Measurements from ENCODE around the gene CUL5.
"Not testable (repeated sequence)": the region's sequence is repeated elsewhere in the genome, so short reads cannot be mapped to it uniquely, and the experiment has no call there.

The CUL5 gene

DNA sequence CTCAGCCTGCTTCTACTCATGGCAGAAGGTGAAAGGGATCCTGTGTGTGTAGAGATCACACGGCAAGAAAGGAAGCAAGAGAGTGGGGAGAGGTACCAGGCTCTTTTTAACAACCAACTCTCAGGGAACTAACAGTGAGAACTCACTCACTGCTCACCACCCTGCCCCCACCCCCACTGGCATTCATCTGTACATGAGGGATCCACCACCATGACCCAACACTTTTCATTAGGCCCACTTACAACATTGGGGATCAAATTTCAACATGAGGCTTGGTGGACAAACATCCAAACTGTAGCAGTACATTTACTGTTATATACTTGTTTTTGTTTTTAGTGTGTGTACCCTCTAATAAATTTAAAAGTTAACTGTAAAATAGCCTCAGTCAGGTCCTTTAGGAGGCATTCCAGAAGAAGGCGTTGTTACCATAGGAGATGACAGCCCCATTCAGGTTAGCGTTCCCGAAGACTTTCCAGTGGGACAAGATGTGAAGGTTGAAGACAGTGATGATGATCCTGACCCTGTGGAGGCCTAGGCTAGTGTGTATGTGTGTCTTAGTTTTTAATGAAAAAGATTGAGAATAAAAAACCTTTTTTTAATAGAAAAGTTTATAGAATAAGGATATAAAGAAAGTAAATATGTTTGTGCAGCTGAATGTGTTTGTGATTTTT is 11.3 kb downstream of the CUL5 start:
- H3K27ac ChIP-seq (ENCODE audit: low read depth in 2 of 2, low read length in 2 of 2), result no peak overlapping the region
- no peak overlapping the region for H3K4me3 ChIP-seq (ENCODE audit: low read length in 2 of 2)
- H3K36me3 ChIP-seq (ENCODE audit: control insufficient read depth in 2 of 2, insufficient read depth in 2 of 2, low read length in 2 of 2), result no peaks in the 10 kb centered on the region
- no peaks in the 10 kb centered on the region for H3K4me1 ChIP-seq (ENCODE audit: control insufficient read depth in 2 of 2, insufficient read depth in 2 of 2, low read length in 2 of 2)
- no peak overlapping the region for H3K9ac ChIP-seq (ENCODE audit: low read depth in 1 of 2, low read length in 2 of 2)
- no peaks in the 10 kb centered on the region for H3K27me3 ChIP-seq (ENCODE audit: control insufficient read depth in 2 of 2, insufficient read depth in 2 of 2, low read length in 2 of 2)
- no peaks in the 10 kb centered on the region for H3K9me3 ChIP-seq (ENCODE audit: control insufficient read depth in 2 of 2, low read length in 2 of 2)

DNA sequence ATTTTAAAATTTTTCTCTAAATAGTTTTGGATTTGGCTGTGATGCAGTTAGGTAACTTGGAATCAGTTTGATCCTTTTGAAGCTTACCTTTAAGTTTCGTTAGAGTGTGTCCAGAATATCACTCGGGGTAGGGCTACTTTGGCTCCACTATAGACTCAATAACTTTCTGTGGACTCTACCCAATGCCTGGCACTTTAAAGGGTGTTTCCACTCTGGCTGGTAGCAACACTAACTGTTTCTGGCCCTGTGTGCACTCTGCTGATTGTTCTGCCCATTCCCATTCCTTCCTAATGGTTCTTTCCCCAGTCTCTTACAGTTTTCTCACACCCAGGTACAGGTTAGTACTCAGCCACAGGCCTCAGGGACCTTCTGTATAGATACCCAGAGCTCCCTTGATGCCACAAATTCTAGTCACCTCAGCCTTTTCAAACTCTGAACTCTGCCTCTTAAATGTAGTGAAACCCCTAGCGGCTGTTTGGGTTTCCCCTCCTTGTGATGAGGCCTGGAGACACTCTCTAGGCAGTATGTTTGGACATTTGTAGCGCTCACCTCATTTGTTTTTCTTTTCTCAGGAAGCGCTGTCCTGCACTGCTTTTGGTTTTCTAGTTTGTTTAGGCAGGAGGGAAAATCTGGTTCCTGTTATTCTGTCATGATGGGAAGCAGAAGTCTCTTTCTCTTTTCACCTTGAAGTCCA is 16.8 kb downstream of the CUL5 start:
- no peaks in the 10 kb centered on the region for H3K27me3 ChIP-seq (ENCODE audit: control insufficient read depth in 2 of 2, insufficient read depth in 2 of 2, low read length in 2 of 2)
- no peaks in the 10 kb centered on the region for H3K9me3 ChIP-seq (ENCODE audit: control insufficient read depth in 2 of 2, low read length in 2 of 2)
- H3K36me3 ChIP-seq (ENCODE audit: control insufficient read depth in 2 of 2, insufficient read depth in 2 of 2, low read length in 2 of 2), result no peaks in the 10 kb centered on the region
- no peak overlapping the region for H3K27ac ChIP-seq (ENCODE audit: low read depth in 2 of 2, low read length in 2 of 2)
- peaks cover 0 to 3% of the 10 kb centered on the region in 2 donors for H3K4me1 ChIP-seq (ENCODE audit: control insufficient read depth in 2 of 2, insufficient read depth in 2 of 2, low read length in 2 of 2)
- H3K9ac ChIP-seq (ENCODE audit: low read depth in 1 of 2, low read length in 2 of 2), result no peak overlapping the region
- H3K4me3 ChIP-seq (ENCODE audit: low read length in 2 of 2), result no peak overlapping the region

DNA sequence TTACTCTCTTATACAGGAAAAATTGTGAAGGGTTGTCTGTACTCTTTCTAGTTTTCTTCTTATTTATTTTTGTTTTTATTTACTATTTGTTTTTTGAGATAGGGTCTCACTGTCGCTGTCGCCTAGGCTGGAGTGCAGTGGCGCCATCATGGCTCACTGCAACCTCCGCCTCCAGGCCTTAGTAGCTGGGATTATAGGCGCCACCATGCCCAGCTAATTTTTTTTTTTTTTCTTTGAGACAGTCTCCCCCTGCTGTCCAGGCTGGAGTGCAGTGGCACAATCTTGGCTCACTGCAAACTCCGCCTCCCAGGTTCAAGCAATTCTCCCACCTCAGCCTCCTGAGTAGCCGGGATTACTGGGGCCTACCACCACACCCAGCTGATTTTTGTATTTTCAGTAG is 18.4 kb downstream of the CUL5 start:
- H3K27me3 ChIP-seq (ENCODE audit: control insufficient read depth in 2 of 2, insufficient read depth in 2 of 2, low read length in 2 of 2), result no peaks in the 10 kb centered on the region
- H3K9me3 ChIP-seq (ENCODE audit: control insufficient read depth in 2 of 2, low read length in 2 of 2), result no peaks in the 10 kb centered on the region
- no peak overlapping the region for H3K4me3 ChIP-seq (ENCODE audit: low read length in 2 of 2)
- H3K4me1 ChIP-seq (ENCODE audit: control insufficient read depth in 2 of 2, insufficient read depth in 2 of 2, low read length in 2 of 2), result peaks cover 0 to 3% of the 10 kb centered on the region in 2 donors
- H3K9ac ChIP-seq (ENCODE audit: low read depth in 1 of 2, low read length in 2 of 2), result no peak overlapping the region
- H3K27ac ChIP-seq (ENCODE audit: low read depth in 2 of 2, low read length in 2 of 2), result no peak overlapping the region
- H3K36me3 ChIP-seq (ENCODE audit: control insufficient read depth in 2 of 2, insufficient read depth in 2 of 2, low read length in 2 of 2), result no peaks in the 10 kb centered on the region

DNA sequence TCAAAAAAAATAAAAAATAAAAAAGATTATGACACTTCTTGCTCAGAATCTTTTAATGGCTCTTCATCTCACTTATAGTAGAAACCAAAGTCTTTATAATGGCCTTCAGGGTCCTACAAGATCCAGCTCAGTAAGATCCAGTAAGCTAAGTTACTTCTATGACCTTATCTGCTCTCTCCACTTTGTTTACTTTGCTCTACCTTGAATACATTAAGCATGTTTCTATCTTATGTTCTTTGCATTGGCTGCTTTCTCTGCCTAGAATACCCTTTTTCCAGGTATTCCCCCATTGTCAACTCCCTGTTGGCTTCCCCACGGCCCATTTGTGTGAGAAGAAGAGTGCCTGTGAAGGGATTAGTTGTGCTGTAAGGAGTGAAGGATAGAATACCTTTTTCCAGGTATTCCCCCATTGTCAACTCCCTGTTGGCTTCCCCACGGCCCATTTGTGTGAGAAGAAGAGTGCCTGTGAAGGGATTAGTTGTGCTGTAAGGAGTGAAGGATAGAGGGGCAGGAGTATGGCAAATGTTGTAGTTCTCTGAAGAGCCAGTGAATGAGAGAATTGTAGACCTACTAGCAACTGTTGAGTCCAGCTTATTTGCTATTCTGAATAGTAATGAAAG is 20.2 kb downstream of the CUL5 start:
- H3K9ac ChIP-seq (ENCODE audit: low read depth in 1 of 2, low read length in 2 of 2); H3K4me3 ChIP-seq (ENCODE audit: low read length in 2 of 2); H3K36me3 ChIP-seq (ENCODE audit: control insufficient read depth in 2 of 2, insufficient read depth in 2 of 2, low read length in 2 of 2); H3K4me1 ChIP-seq (ENCODE audit: control insufficient read depth in 2 of 2, insufficient read depth in 2 of 2, low read length in 2 of 2); H3K27me3 ChIP-seq (ENCODE audit: control insufficient read depth in 2 of 2, insufficient read depth in 2 of 2, low read length in 2 of 2); H3K9me3 ChIP-seq (ENCODE audit: control insufficient read depth in 2 of 2, low read length in 2 of 2); H3K27ac ChIP-seq (ENCODE audit: low read depth in 2 of 2, low read length in 2 of 2): not testable (repeated sequence)

DNA sequence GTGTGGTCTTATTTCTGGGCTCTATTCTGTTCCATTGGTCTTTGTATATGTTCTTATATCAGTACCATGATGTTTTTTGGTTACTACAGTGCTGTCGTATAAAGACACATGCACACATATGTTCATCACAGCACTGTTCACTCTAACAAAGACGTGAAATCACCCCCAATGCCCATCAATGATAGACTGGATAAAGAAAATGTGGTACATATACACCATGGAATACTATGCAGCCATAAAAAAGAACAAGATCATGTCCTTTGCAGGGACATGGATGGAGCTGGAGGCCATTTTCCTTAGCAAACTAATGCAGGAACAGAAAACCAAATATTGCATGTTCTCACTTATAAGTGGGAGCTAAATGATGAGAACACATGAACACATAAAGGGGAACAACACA is 22.9 kb downstream of the CUL5 start:
- H3K4me1 ChIP-seq (ENCODE audit: control insufficient read depth in 2 of 2, insufficient read depth in 2 of 2, low read length in 2 of 2); H3K9me3 ChIP-seq (ENCODE audit: control insufficient read depth in 2 of 2, low read length in 2 of 2); H3K27ac ChIP-seq (ENCODE audit: low read depth in 2 of 2, low read length in 2 of 2); H3K4me3 ChIP-seq (ENCODE audit: low read length in 2 of 2); H3K27me3 ChIP-seq (ENCODE audit: control insufficient read depth in 2 of 2, insufficient read depth in 2 of 2, low read length in 2 of 2); H3K9ac ChIP-seq (ENCODE audit: low read depth in 1 of 2, low read length in 2 of 2): not testable (repeated sequence)
- peaks cover 19 to 20% of the 10 kb centered on the region in 2 donors for H3K36me3 ChIP-seq (ENCODE audit: control insufficient read depth in 2 of 2, insufficient read depth in 2 of 2, low read length in 2 of 2)

DNA sequence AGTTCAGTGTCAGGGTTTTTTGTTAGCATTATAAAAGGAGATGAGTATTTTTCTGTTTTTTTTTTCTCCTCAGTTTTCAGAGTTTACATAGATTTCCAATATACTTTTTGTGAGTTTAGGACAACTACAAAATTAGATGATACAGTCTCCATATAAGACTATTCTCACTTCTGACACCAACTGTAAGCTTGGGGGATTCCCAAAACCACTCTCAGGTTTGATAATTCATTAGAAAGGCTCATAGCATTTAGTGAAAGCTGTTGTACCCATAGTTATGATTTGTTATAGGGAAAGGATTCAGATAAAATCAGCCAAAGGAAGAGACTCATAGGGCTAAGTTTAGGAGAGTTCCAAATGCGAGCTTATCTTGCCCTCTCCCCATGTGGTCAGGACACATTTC is 24.1 kb downstream of the CUL5 start:
- H3K36me3 ChIP-seq (ENCODE audit: control insufficient read depth in 2 of 2, insufficient read depth in 2 of 2, low read length in 2 of 2), result peaks cover 19 to 24% of the 10 kb centered on the region in 2 donors
- no peak overlapping the region for H3K27ac ChIP-seq (ENCODE audit: low read depth in 2 of 2, low read length in 2 of 2)
- H3K4me1 ChIP-seq (ENCODE audit: control insufficient read depth in 2 of 2, insufficient read depth in 2 of 2, low read length in 2 of 2), result peaks cover 0 to 3% of the 10 kb centered on the region in 2 donors
- H3K9me3 ChIP-seq (ENCODE audit: control insufficient read depth in 2 of 2, low read length in 2 of 2), result no peaks in the 10 kb centered on the region
- H3K4me3 ChIP-seq (ENCODE audit: low read length in 2 of 2), result no peak overlapping the region
- H3K9ac ChIP-seq (ENCODE audit: low read depth in 1 of 2, low read length in 2 of 2), result no peak overlapping the region
- H3K27me3 ChIP-seq (ENCODE audit: control insufficient read depth in 2 of 2, insufficient read depth in 2 of 2, low read length in 2 of 2), result no peaks in the 10 kb centered on the region

DNA sequence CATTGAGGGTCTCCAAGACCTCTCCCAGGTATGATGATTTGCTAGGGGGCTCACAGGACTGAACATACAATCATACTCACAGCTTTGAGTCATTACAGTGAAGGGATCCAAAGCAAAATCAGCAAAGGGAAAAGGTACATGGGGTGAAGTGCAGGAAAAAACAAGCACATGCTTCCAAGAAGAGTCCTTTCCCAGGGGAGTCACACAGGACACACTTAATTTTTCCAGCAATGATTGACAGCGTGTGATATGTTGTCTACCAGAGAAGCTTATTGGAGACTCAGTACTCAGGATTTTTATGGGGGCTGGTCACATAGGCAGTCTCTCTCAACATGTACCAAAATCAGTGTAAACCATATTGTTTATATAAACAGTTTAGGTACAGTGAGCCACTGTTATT is 25.3 kb downstream of the CUL5 start:
- Histone ChIP-seq H3K9ac (ENCODE audit: low read depth in 1 of 2, low read length in 2 of 2) (no peak overlapping the region), H3K27ac (ENCODE audit: low read depth in 2 of 2, low read length in 2 of 2) (no peak overlapping the region), H3K36me3 (ENCODE audit: control insufficient read depth in 2 of 2, insufficient read depth in 2 of 2, low read length in 2 of 2) (peaks cover 19 to 25% of the 10 kb centered on the region in 2 donors), H3K4me3 (ENCODE audit: low read length in 2 of 2) (no peak overlapping the region), H3K27me3 (ENCODE audit: control insufficient read depth in 2 of 2, insufficient read depth in 2 of 2, low read length in 2 of 2) (no peaks in the 10 kb centered on the region), H3K9me3 (ENCODE audit: control insufficient read depth in 2 of 2, low read length in 2 of 2) (no peaks in the 10 kb centered on the region), H3K4me1 (ENCODE audit: control insufficient read depth in 2 of 2, insufficient read depth in 2 of 2, low read length in 2 of 2) (peaks cover 0 to 3% of the 10 kb centered on the region in 2 donors)

DNA sequence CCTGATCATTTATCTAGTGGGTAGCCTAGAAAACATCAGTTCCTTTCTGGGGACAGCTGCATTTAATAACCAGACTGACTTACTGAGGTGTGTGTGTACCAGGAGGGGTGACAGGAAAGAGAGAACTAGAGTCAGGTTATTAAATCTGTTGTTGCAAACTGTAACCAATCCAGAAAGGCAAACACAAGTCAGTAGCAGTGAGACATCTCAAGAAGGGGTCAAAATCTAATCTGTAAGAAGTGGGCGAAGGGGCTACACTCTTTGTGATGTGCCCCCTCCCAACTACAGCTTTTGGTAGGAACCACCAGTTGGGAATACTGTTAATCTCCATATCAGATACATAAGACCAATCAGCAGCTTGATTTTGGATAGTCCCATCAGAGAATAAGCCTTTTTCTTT is 26.3 kb downstream of the CUL5 start:
- no peak overlapping the region for H3K27ac ChIP-seq (ENCODE audit: low read depth in 2 of 2, low read length in 2 of 2)
- peaks cover 19 to 25% of the 10 kb centered on the region in 2 donors for H3K36me3 ChIP-seq (ENCODE audit: control insufficient read depth in 2 of 2, insufficient read depth in 2 of 2, low read length in 2 of 2)
- peaks cover 0 to 3% of the 10 kb centered on the region in 2 donors for H3K4me1 ChIP-seq (ENCODE audit: control insufficient read depth in 2 of 2, insufficient read depth in 2 of 2, low read length in 2 of 2)
- H3K27me3 ChIP-seq (ENCODE audit: control insufficient read depth in 2 of 2, insufficient read depth in 2 of 2, low read length in 2 of 2), result no peaks in the 10 kb centered on the region
- H3K9me3 ChIP-seq (ENCODE audit: control insufficient read depth in 2 of 2, low read length in 2 of 2), result no peaks in the 10 kb centered on the region
- no peak overlapping the region for H3K4me3 ChIP-seq (ENCODE audit: low read length in 2 of 2)
- no peak overlapping the region for H3K9ac ChIP-seq (ENCODE audit: low read depth in 1 of 2, low read length in 2 of 2)

DNA sequence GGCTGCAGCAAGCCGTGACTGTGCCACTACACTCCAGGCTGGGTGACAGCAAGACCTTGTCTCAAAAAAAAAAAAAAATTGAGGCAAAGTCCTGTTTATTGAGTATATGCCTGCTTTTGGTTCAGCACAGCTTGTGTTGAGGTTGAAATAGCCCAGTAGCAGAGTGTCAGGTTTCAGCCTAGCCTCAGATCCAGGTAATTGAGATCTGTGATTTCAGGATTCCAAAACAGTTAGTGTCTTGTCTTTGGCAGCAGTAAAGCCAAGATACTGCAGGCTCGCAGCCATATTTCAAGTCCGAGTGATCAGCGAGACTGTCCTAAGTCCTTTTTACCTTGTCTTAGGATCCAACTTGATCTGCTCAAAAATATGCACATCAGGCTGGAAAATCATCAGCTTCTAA is 27.0 kb downstream of the CUL5 start:
- Histone ChIP-seq H3K9me3 (ENCODE audit: control insufficient read depth in 2 of 2, low read length in 2 of 2) (no peaks in the 10 kb centered on the region), H3K4me1 (ENCODE audit: control insufficient read depth in 2 of 2, insufficient read depth in 2 of 2, low read length in 2 of 2) (peaks cover 0 to 3% of the 10 kb centered on the region in 2 donors), H3K4me3 (ENCODE audit: low read length in 2 of 2) (no peak overlapping the region), H3K27me3 (ENCODE audit: control insufficient read depth in 2 of 2, insufficient read depth in 2 of 2, low read length in 2 of 2) (no peaks in the 10 kb centered on the region), H3K27ac (ENCODE audit: low read depth in 2 of 2, low read length in 2 of 2) (no peak overlapping the region), H3K9ac (ENCODE audit: low read depth in 1 of 2, low read length in 2 of 2) (no peak overlapping the region), H3K36me3 (ENCODE audit: control insufficient read depth in 2 of 2, insufficient read depth in 2 of 2, low read length in 2 of 2) (peaks cover 19 to 25% of the 10 kb centered on the region in 2 donors)

DNA sequence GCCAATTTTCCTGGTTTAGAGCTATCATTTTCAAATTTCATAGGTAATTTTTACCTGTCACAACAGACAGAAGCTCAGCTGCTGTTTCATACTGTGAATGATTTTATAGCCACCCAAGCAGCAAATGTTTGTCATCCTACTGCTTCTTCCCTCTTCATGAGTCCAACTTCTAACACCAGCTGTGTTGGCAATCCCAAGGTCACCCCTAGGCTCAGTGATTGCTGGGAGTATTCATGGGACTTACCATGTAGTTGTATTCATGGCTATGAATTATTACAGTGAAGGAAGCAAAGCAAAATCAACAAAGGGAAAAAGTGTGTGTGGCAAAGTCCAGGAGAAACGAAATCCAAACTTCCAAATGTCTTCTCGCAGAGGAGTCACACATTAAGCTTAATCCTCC is 28.5 kb downstream of the CUL5 start:
- H3K27ac ChIP-seq (ENCODE audit: low read depth in 2 of 2, low read length in 2 of 2), result no peak overlapping the region
- peaks cover 19 to 25% of the 10 kb centered on the region in 2 donors for H3K36me3 ChIP-seq (ENCODE audit: control insufficient read depth in 2 of 2, insufficient read depth in 2 of 2, low read length in 2 of 2)
- no peak overlapping the region for H3K9ac ChIP-seq (ENCODE audit: low read depth in 1 of 2, low read length in 2 of 2)
- no peak overlapping the region for H3K4me3 ChIP-seq (ENCODE audit: low read length in 2 of 2)
- H3K4me1 ChIP-seq (ENCODE audit: control insufficient read depth in 2 of 2, insufficient read depth in 2 of 2, low read length in 2 of 2), result peaks cover 0 to 3% of the 10 kb centered on the region in 2 donors
- no peaks in the 10 kb centered on the region for H3K9me3 ChIP-seq (ENCODE audit: control insufficient read depth in 2 of 2, low read length in 2 of 2)
- no peaks in the 10 kb centered on the region for H3K27me3 ChIP-seq (ENCODE audit: control insufficient read depth in 2 of 2, insufficient read depth in 2 of 2, low read length in 2 of 2)

All from mucosa of rectum (tissue), 2 donors.